Measurements from ENCODE around the gene PLBD2. TPM values are rescaled to one million over a fixed set of nuclear protein-coding genes. Genes with fewer than 3 reads are reported as not detected.

The PLBD2 gene
- total RNA-seq, 1 donor from 2014 or later, result 38.1 TPM

DNA sequence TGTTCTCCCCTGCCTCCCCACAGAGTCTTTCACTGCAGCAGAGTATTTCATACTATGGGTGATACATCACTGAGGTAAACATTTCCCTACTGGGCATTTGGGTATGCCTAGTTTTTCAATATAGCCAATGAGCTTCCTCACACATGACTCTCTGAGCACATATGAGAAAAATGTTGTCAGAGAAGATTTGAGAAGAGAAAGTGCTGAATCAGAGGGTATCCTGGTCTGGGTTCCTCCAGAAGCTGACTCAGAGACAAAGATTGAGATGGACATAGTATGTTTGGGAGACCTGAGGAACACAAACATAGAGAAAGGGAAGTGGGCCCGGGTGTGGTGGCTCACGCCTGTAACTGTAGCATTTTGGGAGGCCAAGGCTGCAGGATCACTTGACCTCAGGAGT lies 36.0 kb upstream of the PLBD2 start:
- no peak for DNase-seq (ENCODE audit: extremely low spot score in 2 of 2)
- intact Hi-C loops (cut with DNase I), result no loop called here
- no peak overlapping the region for H3K4me3 ChIP-seq
- TF ChIP-seq, protein P1, sequence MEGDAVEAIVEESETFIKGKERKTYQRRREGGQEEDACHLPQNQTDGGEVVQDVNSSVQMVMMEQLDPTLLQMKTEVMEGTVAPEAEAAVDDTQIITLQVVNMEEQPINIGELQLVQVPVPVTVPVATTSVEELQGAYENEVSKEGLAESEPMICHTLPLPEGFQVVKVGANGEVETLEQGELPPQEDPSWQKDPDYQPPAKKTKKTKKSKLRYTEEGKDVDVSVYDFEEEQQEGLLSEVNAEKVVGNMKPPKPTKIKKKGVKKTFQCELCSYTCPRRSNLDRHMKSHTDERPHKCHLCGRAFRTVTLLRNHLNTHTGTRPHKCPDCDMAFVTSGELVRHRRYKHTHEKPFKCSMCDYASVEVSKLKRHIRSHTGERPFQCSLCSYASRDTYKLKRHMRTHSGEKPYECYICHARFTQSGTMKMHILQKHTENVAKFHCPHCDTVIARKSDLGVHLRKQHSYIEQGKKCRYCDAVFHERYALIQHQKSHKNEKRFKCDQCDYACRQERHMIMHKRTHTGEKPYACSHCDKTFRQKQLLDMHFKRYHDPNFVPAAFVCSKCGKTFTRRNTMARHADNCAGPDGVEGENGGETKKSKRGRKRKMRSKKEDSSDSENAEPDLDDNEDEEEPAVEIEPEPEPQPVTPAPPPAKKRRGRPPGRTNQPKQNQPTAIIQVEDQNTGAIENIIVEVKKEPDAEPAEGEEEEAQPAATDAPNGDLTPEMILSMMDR (IDR thresholded peaks at IDR 0.05), result no peak
- peak in 1 of 2 donors; percentile 23 for TF ChIP-seq POLR2AphosphoS5 (IDR thresholded peaks at IDR 0.05; ENCODE audit: insufficient read depth in 1 of 2, low read depth in 1 of 2)
- no peaks in the 10 kb centered on the region for H3K9me3 ChIP-seq
- H3K27me3 ChIP-seq, result no peaks in the 10 kb centered on the region
- H3K4me1 ChIP-seq, result peaks cover 19% of the 10 kb centered on the region
- H3K36me3 ChIP-seq, result peaks cover 0 to 36% of the 10 kb centered on the region in 2 donors
- no peak overlapping the region for H3K27ac ChIP-seq

DNA sequence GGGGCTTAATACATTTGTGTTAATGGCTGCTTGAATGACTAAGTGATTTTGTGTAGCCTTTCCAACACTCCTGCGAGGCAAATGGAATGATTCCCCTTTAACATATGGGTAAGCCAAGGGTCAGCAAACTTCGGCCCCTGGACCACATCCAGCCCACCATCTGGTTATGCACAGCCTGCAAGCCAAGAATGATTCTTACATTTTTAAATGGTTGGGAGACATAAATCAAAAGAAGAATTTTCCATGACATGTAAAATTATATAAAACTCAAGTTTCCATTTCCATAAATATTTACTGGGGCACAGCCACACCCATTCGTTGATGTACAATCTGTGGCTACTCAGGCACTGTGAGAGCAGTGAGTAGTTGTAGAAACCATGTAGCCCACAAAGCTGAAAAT lies 32.5 kb upstream of the PLBD2 start:
- no peak overlapping the region for H3K4me3 ChIP-seq
- no peaks in the 10 kb centered on the region for H3K27me3 ChIP-seq
- H3K4me1 ChIP-seq, result peaks cover 25% of the 10 kb centered on the region
- H3K27ac ChIP-seq, result peak overlapping the region; percentile 51
- peaks cover 0 to 20% of the 10 kb centered on the region in 2 donors for H3K36me3 ChIP-seq
- intact Hi-C loops (cut with DNase I), result no loop called here
- no peaks in the 10 kb centered on the region for H3K9me3 ChIP-seq
- TF ChIP-seq POLR2AphosphoS5 (IDR thresholded peaks at IDR 0.05; ENCODE audit: insufficient read depth in 1 of 2, low read depth in 1 of 2), result no peak
- no peak for TF ChIP-seq POLR2A (IDR thresholded peaks at IDR 0.05)
- TF ChIP-seq, protein P1 (IDR thresholded peaks at IDR 0.05), result no peak
- no peak for DNase-seq (ENCODE audit: extremely low spot score in 2 of 2)

DNA sequence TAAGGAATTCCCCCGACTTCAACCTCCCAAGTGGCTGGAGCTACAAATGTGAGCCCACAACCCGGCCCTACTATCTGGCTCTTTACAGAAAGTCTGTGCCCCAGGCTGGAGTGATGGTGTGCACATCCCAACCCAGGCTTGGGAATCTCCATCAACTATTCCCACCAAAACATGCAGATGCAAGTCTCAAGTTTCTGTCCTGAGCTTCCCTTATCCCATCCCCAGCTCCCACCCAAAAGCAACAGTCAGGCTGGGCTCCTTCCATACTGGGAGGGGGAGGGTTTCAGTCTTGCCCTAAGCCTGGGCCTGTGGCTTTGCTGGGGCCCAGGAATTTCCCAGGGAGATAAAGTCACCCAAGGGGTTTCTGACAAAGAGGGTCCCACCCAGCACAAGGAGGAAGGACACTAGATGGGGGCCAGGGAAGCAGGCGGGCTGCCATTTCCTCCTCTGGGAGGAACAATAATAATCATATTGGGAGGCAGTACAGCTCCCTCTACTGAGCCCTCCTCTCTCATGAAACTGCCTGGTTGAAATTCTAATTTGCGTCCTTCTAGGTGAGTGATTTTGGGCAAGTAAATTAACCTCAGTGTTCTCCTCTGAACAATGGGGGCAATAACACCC lies 31.5 kb upstream of the PLBD2 start:
- Histone ChIP-seq H3K9me3 (no peaks in the 10 kb centered on the region), H3K4me3 (no peak overlapping the region), H3K36me3 (peaks cover 0 to 17% of the 10 kb centered on the region in 2 donors), H3K27me3 (no peaks in the 10 kb centered on the region), H3K27ac (peak overlapping the region; percentile 51), H3K4me1 (peaks cover 25% of the 10 kb centered on the region)
- no peak for DNase-seq (ENCODE audit: extremely low spot score in 2 of 2)
- TF ChIP-seq POLR2AphosphoS5 (IDR thresholded peaks at IDR 0.05; ENCODE audit: insufficient read depth in 1 of 2, low read depth in 1 of 2), result no peak
- TF ChIP-seq, protein P1 (IDR thresholded peaks at IDR 0.05), result no peak
- no peak for TF ChIP-seq POLR2A (IDR thresholded peaks at IDR 0.05)
- intact Hi-C loops (cut with DNase I), result no loop called here

DNA sequence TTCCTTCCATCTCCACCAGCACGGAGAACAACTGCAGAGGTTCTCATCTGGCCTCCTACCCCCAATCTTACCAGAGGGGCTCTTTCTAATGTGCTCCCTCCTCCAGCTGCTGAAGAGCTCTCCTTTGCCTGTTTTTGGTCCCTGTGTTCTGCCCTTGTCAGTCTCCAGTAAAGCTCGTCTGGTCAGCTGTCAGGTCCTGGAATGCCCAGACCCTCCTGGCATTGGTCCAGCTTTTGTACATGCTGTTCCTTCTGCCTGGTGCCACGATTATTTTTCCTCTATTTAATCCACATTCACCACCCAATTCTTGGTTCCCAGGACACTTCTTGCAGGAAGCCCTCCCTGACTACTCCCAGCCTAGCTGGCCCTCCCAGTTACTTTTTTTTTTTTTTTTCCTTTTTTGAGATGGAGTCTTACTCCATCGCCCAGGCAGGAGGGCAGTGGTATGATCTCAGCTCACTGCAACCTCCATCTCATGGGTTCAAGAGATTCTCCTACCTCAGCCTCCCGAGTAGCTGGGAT lies 30.0 kb upstream of the PLBD2 start:
- Histone ChIP-seq H3K4me3 (no peak overlapping the region), H3K9me3 (no peaks in the 10 kb centered on the region), H3K27ac (no peak overlapping the region), H3K36me3 (peaks cover 0 to 17% of the 10 kb centered on the region in 2 donors), H3K27me3 (no peaks in the 10 kb centered on the region), H3K4me1 (peaks cover 38% of the 10 kb centered on the region)
- TF ChIP-seq POLR2A (IDR thresholded peaks at IDR 0.05) (no peak), POLR2AphosphoS5 (IDR thresholded peaks at IDR 0.05; ENCODE audit: insufficient read depth in 1 of 2, low read depth in 1 of 2) (no peak)
- TF ChIP-seq, protein P1 (IDR thresholded peaks at IDR 0.05), result no peak
- intact Hi-C loops (cut with DNase I), result no loop called here
- no peak for DNase-seq (ENCODE audit: extremely low spot score in 2 of 2)

Measured in vagina (tissue), 2 donors.